Stimulated activated CD8-positive, alpha-beta memory T cell treated with anti-CD3 and anti-CD28 coated beads, Interleukin-4, amount 100 ng/mL, for 24 hours (primary cell): ENCODE results near the gene BATF2.
"Not testable (repeated sequence)": the region's sequence is repeated elsewhere in the genome, so short reads cannot be mapped to it uniquely, and the experiment has no call there.

ENCODE experiments used
- DNase-seq: peaks from one replicate; pipeline ENCODE4 v3.0.0-alpha.2; 2020; ENCODE audit warnings: low read depth

Gene BATF2

GRCh38 chr11:64996710-64997380 lies at the start of gene BATF2:
TSS of gene BATF2 (minus strand) at chr11:64996971. CDS start at chr11:64996914, 57 bp downstream.
- no peak for DNase-seq

- DNase-seq: no peak
These were observed 49.0 kb upstream of the BATF2 start for GRCh38 chr11:65045728-65046127.

- no peak for DNase-seq
These were observed 48.3 kb upstream of the BATF2 start for GRCh38 chr11:65045061-65045460.

GRCh38 chr11:65043881-65044501 lies 47.2 kb upstream of the BATF2 start:
- DNase-seq: no peak

- no peak for DNase-seq
These were observed 46.1 kb upstream of the BATF2 start for GRCh38 chr11:65042891-65043290.

- peak; percentile 80 for DNase-seq
These were observed 44.3 kb upstream of the BATF2 start, which contains the start of gene SAC3D1 for GRCh38 chr11:65040847-65041622. TSS of gene SAC3D1 (plus strand) at chr11:65041210. CDS start at chr11:65041293, 83 bp downstream.

GRCh38 chr11:65040520-65040846 lies 43.7 kb upstream of the BATF2 start:
- DNase-seq: no peak

GRCh38 chr11:65036931-65037330 lies 40.2 kb upstream of the BATF2 start:
- DNase-seq: no peak

GRCh38 chr11:65035579-65035978 lies 38.8 kb upstream of the BATF2 start:
- no peak for DNase-seq

GRCh38 chr11:65034423-65034822 lies 37.7 kb upstream of the BATF2 start:
- DNase-seq: no peak

GRCh38 chr11:65032216-65032615 lies 35.4 kb upstream of the BATF2 start:
- no peak for DNase-seq

GRCh38 chr11:65027213-65028067 lies 30.7 kb upstream of the BATF2 start, which contains the start of gene SNX15:
TSS of gene SNX15 (plus strand) at chr11:65027439. CDS start at chr11:65027538, 99 bp downstream.
- DNase-seq: peak; percentile 82

GRCh38 chr11:65026810-65027209 lies 30.0 kb upstream of the BATF2 start:
- no peak for DNase-seq

GRCh38 chr11:65023502-65023901 lies 26.7 kb upstream of the BATF2 start:
- DNase-seq: not testable (repeated sequence)

- no peak for DNase-seq
These were observed 24.7 kb upstream of the BATF2 start for GRCh38 chr11:65021509-65021908.

GRCh38 chr11:65021003-65021402 lies 24.2 kb upstream of the BATF2 start:
- DNase-seq: no peak

- DNase-seq: no peak
These were observed 23.1 kb upstream of the BATF2 start for GRCh38 chr11:65019824-65020223.

- DNase-seq: no peak
These were observed 21.2 kb upstream of the BATF2 start for GRCh38 chr11:65017937-65018336.

- DNase-seq: no peak
These were observed 19.9 kb upstream of the BATF2 start for GRCh38 chr11:65016705-65017104.

GRCh38 chr11:65014726-65015227 lies 18.0 kb upstream of the BATF2 start:
- no peak for DNase-seq

- peak; percentile 83 for DNase-seq
These were observed 17.3 kb upstream of the BATF2 start, which contains the start of gene ARL2 for GRCh38 chr11:65013888-65014725. TSS of gene ARL2 (plus strand) at chr11:65014160. CDS start at chr11:65014208, 48 bp downstream.
